Stimulated activated CD8-positive, alpha-beta memory T cell treated with anti-CD3 and anti-CD28 coated beads, Interleukin-2, amount 100 ng/mL, for 1 hour (primary cell): ENCODE data around the gene QRFP.

ENCODE experiments used
- DNase-seq, 2 donors: peaks; one replicate each; pipeline ENCODE4 v3.0.0-alpha.2; 2020; ENCODE audit warnings: low read depth in 2 of 2

QRFP gene

DNA sequence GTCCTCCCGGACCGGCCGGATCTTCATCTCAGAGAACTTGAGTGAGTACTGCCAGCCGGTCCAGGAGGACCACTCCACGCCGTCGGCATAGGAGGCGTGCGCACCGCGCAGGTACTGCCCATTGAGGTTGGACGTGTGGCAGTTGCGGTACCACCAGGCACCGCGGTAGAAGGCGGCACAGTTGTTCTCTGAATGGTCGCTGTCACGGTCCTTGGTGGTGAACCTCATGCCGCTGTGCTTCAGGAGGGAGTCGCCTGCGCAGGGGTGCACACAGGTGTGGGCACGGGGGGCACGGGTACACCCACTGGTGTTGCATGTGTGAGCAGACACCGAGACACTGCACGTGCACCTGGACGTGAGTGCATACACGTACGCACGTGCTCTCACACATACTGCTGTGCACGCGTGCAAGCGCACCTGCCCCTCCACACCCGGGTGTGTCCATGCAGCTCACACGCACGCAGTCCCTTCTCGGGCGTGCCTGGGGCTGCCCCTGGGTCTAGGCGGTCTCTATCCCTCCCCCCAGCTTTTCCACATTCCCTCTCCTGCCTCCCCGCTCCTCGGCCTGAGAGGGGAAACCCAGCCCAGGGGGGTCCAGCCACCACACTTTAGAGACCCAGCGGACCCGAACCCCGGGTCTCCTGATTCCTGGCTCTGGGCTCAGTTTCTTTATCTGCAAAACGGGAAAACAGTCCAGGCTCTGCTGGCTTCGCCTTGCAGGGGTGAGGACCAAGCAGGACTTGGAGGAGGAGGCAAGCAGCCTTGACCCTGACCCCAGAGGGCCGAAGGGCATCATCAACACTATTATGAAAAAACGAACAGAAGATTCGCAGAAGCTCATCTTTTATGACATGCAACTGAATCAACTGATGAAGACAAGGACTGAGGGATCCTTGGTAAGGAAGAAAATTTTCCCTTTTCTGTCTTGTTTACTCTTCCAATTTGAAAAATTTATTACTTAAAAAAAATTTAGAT lies 7.7 kb upstream of the QRFP start:
- no peak for DNase-seq

DNA sequence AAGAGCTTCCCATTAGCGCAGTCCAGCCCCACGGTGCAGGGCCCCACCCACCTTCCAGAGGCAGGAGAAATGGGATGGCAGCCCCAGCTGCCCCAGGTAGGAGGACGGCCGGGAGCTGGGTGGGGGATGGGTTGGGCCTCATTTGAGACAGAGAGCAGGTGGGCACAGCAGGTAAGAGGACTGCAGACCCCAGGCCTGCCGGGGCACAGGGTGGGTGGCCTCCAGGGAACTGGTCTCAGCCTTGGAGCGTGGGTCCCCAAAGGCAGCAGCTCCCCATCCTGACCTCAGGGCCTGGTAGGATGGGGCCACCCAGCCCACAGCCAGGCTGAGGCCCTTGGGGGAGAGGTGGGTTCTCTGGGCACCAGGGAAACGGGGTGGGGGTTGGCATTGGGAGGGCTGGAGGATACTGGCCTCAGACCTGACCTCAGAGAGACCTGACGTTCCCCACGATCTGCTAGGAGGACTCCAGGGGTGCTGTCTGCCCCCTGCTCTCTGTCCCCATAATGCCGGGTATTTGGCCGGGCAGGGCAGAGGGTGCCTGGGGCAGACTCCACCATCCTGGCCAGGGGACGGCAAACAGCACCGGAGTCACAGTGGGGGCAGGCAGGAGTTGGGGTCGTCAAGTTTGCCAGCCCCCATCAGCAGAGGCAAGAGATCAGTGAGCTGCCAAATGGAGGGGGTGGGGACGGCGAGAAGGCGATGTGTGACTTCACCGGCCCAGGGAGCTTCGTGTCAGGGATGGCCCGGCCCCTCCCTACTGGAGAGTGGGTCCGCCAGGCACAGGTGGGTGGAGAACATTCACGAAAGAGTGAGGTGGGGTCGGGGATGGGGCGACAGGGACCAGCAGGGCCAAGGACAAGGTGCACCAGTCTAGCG lies 6.8 kb upstream of the QRFP start:
- no peak for DNase-seq

DNA sequence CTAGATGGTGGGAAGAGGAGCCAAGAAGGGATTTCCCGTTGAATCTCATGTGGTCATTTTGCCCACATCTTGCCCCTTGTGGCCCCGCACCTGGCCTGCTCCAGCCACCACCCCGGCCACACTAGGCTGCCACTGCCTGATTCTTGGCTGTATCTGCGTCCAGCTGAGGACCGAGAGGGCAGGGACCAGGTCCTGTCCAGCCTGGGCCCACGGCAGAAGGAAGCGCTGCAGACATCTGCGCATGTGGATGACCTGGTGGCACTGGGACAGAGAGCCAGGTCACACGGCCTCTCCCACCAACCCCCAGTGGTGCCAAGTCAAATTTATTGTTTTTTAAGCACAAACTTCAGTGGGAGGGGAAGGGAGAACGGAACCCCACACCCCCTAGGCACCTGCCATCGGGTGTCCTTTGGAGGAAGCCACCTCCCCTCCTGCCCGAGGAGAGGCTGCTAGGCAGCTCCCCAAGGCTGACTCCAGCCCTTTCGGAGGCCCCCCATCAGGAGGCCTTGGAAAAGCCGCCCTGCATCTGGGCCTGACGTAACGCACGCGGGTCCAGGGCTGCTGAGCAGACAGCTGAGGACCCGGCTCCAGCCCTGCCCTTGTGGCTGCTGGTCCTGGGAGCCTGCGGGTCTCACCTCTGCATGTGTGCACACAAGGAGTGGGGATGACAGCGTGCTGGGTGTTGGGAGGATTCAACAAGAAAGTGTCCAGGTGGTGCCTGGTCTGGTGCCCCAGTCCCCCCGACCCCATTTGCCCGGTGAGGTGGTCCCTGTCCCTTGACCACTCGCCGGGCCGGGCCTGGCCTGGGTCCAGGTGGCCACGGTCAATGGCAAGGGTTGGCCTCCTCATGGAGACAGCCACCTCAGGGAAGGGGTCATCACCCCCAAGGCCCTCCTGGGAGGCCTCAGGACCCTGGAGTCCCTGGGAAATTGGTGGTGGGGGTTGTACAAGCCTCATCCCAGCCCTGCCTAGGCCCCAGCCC lies 5.9 kb upstream of the QRFP start:
- DNase-seq: no peak

DNA sequence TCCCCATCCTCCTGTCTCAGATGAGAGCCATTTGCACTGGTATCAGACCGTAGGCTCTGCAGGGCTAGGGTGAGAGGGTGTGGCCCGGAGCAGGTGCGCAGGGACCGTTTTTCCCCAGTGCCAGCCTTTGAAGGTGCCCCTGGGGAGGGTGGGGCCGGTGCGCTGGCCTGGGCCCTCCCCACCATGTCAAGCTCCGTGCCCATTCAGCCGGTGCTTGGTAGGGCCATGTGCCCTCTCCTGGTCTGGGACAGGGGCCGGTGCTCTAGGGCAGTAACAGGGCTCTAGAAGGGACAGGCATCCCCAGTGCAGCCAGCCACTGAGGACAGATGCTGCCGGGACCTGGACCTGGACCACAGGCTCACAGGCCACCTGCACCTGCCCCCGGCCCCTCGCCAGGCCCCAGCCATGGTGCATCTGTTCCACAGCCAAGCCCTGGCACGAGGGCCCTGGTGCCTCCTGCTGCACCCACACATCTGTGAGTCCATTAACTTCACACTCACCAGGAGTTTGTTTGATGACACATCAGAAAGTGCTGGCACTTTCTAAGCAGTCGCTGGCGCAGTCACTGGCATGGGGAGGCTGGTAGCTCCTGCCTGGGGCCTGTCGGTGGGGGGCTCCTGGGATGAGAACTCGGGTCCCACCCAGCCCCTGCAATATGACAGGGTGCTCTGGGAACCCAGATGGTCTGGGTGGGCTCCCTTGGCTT lies 5.0 kb upstream of the QRFP start:
- DNase-seq: no peak

DNA sequence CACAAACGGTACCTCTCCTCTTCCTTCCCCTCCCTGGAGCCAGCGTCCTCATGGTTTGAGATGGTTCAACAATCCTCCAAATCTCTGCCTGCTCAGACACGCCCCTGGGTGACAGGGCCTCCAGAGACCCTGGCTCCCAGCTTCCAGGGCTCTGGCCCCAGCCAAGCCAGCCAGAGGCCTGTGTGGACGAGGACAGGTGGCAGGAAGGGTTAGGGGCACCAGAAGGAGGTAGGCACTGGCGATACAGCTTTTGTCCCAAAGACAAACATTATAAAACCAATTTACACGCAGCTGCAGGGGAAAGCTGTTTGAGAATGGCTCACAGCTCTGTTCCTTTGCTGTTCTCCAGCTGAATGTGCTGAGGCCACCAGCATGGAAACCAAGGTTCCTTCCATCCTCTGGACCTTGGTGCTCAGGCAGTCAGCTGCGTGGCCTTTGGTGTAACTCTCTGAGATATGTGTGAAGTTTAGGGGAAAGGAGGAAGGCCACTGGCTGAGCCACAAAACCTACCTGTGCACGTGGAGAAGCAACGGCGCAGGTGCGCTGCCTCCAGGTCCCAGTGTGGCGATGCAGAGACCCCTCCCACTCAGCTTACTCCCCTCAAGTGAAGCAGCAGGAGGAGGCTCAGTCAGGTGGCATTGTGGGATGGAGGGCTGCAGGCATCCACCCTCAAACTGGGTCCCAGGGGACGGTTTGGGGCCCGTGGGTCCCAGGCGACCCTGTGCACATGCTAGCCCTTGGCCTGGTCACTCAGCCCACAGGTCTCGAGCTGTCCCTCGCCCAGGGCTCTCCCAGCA lies 4.3 kb upstream of the QRFP start:
- no peak for DNase-seq

DNA sequence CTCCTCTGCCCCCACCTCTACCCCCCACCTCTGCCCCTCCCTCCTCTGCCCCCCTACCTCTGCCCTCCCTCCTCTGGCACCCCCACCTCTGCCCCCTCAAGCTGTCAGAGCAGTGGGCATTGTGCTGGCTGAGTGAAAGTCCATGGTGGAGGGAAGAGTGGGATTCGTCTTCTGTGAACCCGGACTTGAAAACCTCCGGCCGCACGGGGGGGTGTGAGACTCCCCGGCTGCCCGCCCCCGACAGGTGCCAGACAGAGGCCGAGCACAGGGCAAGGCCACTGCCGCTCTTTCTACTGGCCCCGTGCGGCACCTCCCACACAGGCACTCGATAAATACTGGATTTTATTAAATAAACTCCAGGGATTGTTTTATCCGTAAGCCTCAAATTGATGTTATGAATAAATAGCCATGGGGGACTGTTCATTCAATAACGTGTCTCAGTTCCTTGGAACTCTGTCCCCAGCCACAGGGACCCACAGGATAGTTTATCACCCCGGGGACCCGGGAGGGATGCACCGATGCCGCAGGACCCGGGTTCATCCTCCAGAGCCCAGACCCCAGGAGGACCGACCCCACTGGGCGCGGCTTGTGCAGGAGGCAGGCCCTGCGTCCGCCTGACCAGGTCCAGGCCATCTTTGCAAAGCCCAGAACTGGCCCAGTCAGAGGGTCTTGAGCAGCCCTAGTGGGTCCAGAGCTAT lies 2.6 kb upstream of the QRFP start:
- DNase-seq: no peak

DNA sequence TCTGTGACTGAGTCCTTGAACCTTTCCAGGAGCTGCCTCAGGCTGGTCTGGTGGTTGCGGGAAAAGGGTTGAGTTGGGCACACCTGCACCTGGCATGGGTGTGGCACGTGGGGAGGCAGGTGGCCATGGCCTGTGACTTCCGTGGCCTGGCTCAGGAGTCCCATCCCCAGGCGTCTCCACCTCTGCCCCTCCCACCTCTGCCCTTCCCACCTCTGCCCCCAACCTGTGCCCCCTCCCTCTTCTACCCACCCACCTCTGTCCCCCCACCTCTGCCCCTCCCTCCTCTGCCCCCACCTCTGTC lies 1.9 kb upstream of the QRFP start:
- DNase-seq: no peak

DNA sequence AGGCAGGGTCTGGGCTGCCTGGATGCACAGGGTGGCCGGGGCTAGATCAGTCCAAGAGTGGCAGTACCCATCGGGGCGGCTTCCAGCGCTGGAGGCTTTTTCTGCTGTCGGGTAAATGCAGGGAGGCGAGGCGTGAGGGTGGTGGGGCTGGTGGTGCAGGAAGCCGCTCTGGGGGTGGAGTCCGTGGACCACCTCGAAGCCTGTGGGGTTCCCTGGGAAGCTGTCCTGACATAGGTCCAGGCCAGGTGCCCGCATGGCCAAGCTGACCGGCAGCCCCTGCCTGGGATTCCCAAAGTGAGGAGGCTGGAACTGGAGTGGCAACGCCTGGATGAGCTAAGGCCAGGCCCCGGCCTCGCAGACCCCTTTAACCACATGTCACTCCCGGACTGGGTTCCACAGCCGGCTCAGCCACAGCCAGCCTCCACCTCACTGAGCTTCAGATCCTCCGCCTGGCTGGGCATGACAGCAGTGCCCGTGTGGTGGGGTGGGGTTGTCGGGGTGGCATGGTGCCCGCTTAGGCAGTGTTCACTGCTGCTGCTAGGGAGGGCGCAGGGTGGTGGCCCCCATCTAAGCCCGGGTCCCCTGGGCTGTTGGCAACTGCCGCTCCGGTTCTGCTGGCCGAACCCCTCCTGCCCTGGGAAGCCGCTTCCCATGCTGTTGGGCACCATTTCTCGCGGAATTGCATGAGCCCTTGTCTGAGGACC lies 1.4 kb upstream of the QRFP start:
- DNase-seq: no peak

DNA sequence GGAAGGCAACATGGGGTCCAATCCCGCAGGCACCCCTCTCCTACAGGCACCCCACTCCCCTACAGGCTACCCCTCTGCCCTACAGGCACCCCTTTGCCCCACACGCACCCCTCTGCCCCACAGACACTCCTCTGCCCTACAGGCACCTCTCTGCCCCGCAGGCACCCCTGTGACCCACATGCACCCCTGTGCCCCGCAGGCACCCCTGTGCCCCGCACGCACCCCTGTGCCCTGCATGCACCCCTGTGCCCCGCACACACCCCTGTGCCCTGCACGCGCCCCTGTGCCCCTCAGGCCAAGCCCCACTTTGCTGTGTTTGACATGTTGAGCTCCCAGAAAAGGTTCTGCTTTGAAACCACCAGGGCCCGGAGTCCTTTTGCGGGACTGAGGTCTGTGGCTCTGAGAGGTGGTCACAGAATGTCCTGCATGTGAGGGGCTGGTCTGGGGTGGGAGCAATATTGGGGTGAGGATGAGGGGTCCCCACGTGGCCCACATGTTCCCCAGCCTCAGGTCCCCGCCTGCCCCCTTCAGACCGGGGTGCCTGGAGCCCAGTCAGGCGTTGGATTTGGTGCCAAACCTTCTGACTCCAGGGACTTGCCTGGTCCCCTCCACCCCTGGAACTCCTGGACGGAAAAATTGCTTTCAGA lies 616 bp upstream of the QRFP start:
- no peak for DNase-seq

DNA sequence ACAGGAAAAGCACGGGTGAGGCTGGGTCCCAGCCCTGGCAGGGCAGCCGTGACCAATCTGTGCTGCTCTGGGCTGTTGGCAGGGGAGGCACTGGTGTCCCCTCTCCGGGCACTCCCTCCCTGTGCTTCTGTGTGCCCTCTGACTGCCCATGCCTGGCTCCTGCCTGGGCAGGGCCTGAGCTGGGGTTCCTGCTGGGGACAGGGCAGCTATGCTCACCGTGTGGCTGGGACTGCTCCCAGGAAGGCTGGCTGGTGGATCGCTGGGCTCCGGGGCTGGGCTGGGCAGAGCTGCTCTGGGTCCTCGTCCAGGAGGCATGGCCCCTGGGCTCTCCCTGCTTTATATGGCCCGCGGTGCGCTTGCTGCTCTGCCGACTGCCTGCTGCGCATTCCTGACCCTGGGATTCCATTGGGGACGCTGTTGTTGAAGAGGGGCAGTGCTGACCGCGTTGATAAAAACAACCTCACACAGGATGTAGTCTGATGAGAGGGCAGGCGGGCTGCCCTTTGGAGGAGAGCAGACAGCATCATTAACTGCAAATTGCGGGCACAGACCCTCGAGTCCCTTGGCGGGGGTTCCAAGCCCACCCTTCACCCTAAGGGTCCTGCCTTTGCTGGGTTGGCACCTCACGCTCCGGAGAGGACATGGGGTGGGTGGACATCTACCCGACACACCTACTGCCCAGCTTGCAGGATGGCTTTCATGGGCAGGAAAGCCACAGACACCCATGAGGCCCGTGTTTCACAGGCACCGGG lies 955 bp downstream of the QRFP start:
- no peak for DNase-seq

DNA sequence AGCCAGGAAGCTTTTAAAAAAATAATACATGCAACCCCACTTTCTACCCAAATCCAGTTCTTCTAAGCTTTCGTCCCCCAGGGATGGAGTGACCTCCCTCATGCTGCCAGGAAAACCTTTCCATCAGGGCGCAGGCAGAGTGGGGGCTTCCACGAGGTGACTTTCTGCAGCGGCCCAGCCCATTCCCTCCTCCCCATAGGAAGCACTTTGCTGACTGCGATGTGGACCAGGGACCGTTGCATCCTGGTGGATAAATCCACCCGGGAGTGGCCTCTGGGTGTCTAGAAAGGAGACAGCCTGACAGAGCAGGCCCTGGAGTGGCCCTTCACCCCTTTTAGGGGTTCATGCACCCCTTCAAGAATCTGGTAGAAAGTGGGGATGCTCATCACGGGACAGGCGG lies 1.6 kb downstream of the QRFP start:
- no peak for DNase-seq

DNA sequence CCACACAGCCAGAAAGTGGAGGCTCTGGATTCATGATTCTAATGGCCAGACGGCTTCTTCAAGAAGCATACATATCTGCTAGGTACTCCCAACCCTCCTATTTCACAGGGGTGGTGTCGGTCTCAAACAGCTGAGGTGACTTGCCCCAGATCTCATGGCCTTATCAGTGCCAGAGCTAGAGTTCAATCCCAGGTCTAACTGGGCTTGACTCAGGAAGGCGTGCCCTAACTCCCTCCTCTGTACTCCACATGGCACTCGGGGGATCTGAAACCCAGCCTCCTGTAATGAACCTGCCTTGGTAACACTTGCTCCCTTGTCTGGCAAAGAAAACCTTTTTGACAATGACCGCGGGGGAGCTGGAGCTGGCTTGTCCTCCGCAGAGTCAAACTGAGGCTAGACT lies 2.1 kb downstream of the QRFP start:
- no peak for DNase-seq

DNA sequence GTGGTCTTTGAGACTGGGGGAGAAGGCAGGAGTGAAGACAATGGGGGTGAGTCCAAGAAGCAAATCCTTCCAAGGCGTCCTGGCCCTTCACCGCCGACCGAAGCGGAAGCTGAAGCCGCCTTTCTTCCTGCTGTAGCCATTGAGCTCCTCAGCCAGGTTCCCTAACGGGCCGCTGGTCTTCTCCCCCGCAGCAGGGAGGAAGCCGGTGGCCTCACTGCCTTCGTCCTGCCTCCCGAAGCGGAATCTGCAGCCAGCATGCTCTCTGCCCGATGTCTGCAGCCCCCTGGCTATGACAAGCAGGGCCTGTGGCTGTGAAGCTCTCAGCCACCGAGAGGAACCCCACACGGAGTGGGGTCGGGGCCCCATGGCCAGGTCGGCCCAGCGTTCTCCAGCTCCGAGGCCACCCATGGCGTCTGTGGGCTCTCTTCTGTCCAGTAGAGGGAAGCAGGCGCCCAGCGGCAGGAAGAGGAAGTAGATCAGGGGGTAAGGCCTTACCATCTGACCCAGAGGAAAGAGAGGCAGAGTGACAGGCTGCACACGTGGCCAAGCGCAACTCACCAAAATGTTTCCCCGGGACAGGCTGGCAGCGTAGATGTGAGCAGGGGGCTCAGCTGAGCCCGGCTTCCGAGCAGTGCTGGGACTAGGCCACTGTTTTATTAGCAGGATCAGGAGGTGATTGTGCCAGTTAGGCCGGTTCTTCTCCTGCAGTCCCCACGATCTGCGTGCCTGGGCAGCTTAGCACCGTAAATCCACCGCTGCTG lies 3.1 kb downstream of the QRFP start:
- DNase-seq: no peak

DNA sequence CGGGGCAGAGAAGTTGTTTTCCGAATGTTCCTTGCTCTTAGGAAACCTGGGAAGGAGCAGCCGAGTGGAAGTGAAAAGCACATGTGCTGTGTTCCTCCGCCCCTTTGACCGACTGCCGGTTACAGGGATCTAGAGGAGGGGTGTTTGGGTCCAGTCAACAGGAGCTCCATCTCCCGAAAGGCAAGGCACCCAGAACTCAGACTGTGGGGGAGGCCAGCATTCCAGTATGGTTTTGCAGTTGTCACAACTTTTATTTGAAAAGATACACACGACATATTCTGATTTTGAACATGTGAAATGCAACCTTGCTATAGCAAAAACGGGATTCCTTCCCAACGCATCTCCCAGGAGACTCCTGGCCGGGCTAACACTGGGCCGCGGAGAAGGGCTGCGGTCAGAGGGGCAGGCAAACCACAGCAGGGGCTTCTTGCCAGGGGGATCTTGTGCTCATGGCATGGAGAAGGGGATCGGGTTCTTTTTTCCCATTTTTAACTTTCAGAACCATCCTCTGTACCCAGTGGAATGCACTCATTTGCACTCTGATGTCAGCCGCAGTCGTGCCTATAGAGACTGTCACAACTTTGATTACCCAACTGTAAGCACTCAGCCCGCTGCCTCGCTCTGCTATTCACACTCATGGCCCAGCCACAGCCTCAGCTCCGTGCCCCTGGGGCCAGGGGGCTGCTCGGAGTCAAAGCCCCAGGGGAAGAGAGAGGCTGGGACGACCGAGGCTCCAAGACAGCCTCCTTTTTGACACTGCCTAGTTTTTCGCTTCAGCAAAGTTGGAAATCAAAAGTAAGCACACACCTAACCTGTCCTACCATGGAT lies 3.9 kb downstream of the QRFP start:
- no peak for DNase-seq

DNA sequence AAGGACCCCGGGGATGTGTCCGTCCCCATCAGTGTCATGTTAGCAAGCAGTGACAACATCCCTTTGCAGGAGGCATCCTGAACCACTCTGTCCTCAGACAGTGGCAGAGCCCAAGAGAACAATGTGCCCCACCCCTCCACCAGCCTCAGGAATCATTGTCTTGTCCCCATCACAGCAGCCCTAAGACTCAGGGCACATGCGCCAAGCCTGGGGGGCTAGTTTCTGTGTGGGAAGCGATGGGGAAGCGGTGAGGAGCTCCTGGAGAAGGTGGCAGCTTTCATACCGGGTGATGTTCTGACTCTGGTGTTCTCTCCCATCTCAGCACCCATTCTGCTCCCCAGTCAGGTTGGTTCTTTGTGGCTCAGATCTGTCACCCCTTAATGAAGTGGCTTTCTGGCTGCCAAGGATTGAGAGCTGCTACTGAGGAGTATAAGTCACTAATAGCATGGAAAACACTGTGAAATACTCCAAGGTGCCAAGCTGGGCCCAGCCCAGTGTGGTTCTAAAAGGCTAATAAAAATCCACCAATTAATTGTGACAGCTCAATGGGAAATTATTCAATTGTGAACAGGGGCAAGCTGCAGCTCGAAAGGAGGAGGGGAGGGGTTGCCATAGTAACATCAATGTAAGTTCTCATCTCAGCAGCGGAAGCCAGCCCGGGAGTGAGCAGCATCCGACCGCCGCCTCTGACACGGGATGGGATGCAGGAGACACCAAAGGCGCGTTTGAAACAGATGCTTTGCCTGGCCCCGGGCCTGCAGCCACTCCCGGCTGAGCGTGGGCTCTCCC lies 4.7 kb downstream of the QRFP start:
- DNase-seq: no peak
